SJCRH30 (cell line): ENCODE results near the gene KRTAP5-2. TPM values are rescaled to one million over a fixed set of nuclear protein-coding genes. Genes with fewer than 3 reads are reported as not detected.

Experiments used
- DNase-seq, 2 experiments: peaks; one replicate each; pipeline ENCODE4 v3.0.0-alpha.2; 2015 to 2020
- H3K27ac ChIP-seq: fragments of 250-450 bp; sonication (Bioruptor Pico); 2 replicates; pipeline ENCODE4 v1.5.1; 2020; ENCODE audit warnings: mild to moderate bottlenecking, moderate library complexity
- H3K27me3 ChIP-seq: fragments of 250-450 bp; sonication (Bioruptor Pico); 2 replicates; pipeline ENCODE4 v1.5.1; 2020; ENCODE audit warnings: mild to moderate bottlenecking, moderate library complexity
- H3K36me3 ChIP-seq: fragments of 250-450 bp; sonication (Bioruptor Pico); 2 replicates; pipeline ENCODE4 v1.5.1; 2020; ENCODE audit warnings: mild to moderate bottlenecking, moderate library complexity
- H3K4me1 ChIP-seq: fragments of 250-450 bp; sonication (Bioruptor Pico); 2 replicates; pipeline ENCODE4 v1.5.1; 2020; ENCODE audit warnings: mild to moderate bottlenecking, moderate library complexity
- H3K4me3 ChIP-seq: fragments of 250-450 bp; sonication (Bioruptor Pico); 2 replicates; pipeline ENCODE4 v1.5.1; 2020; ENCODE audit warnings: mild to moderate bottlenecking, moderate library complexity
- H3K9me3 ChIP-seq: fragments of 250-450 bp; sonication (Bioruptor Pico); replicated peaks from 2 replicates; pipeline ENCODE4 v1.5.1; 2020; ENCODE audit warnings: mild to moderate bottlenecking, moderate library complexity
- total RNA-seq: library from RNA; depleted of rRNA; stranded (reverse); fragments of >200 nt; shearing (Covaris generic); gene quantifications from 2 replicates; pipeline ENCODE4 v1.2.3, GENCODE V29; 2014

The KRTAP5-2 gene
- total RNA-seq, 1 experiment from 2014 or later: not detected

- H3K4me1 ChIP-seq: peaks cover 21% of the 10 kb centered on the region
- no peak overlapping the region for H3K4me3 ChIP-seq
- no peak for DNase-seq
- H3K27me3 ChIP-seq: no peaks in the 10 kb centered on the region
- no peaks in the 10 kb centered on the region for H3K9me3 ChIP-seq
- H3K36me3 ChIP-seq: no peaks in the 10 kb centered on the region
- no peak overlapping the region for H3K27ac ChIP-seq
These were observed 36.1 kb downstream of the KRTAP5-2 start for GRCh38 chr11:1561955-1562354.

GRCh38 chr11:1561266-1561665, 36.8 kb downstream of the KRTAP5-2 start:
- no peaks in the 10 kb centered on the region for H3K9me3 ChIP-seq

GRCh38 chr11:1560649-1561251, 37.3 kb downstream of the KRTAP5-2 start:
- Histone ChIP-seq H3K9me3 (no peaks in the 10 kb centered on the region), H3K27ac (no peak overlapping the region), H3K4me1 (peaks cover 21% of the 10 kb centered on the region), H3K36me3 (no peaks in the 10 kb centered on the region), H3K27me3 (no peaks in the 10 kb centered on the region), H3K4me3 (no peak overlapping the region)
- DNase-seq: no peak

More at GRCh38 chr11:1561266-1561665, 36.8 kb downstream of the KRTAP5-2 start:
- H3K4me3 ChIP-seq: no peak overlapping the region
- H3K27ac ChIP-seq: no peak overlapping the region
- DNase-seq: no peak
- no peaks in the 10 kb centered on the region for H3K27me3 ChIP-seq
- H3K4me1 ChIP-seq: peaks cover 21% of the 10 kb centered on the region
- H3K36me3 ChIP-seq: no peaks in the 10 kb centered on the region

- H3K4me1 ChIP-seq: peaks cover 19% of the 10 kb centered on the region
These were observed 38.0 kb downstream of the KRTAP5-2 start for GRCh38 chr11:1560002-1560648.

GRCh38 chr11:1559111-1559951, 38.8 kb downstream of the KRTAP5-2 start:
- DNase-seq: no peak
- H3K4me3 ChIP-seq: no peak overlapping the region
- H3K36me3 ChIP-seq: no peaks in the 10 kb centered on the region
- no peaks in the 10 kb centered on the region for H3K9me3 ChIP-seq
- no peaks in the 10 kb centered on the region for H3K27me3 ChIP-seq
- peaks cover 11% of the 10 kb centered on the region; the same call in 1 of the 2 replicates for H3K4me1 ChIP-seq
- no peak overlapping the region for H3K27ac ChIP-seq

More at GRCh38 chr11:1560002-1560648, 38.0 kb downstream of the KRTAP5-2 start:
- Histone ChIP-seq H3K36me3 (no peaks in the 10 kb centered on the region), H3K27me3 (no peaks in the 10 kb centered on the region), H3K4me3 (no peak overlapping the region), H3K9me3 (no peaks in the 10 kb centered on the region), H3K27ac (no peak overlapping the region)
- no peak for DNase-seq

- no peak overlapping the region for H3K27ac ChIP-seq
- H3K9me3 ChIP-seq: no peaks in the 10 kb centered on the region
- H3K4me1 ChIP-seq: peaks cover 6% of the 10 kb centered on the region; the same call in 1 of the 2 replicates
- DNase-seq: no peak
- H3K27me3 ChIP-seq: no peaks in the 10 kb centered on the region
- H3K4me3 ChIP-seq: no peak overlapping the region
- H3K36me3 ChIP-seq: no peaks in the 10 kb centered on the region
These were observed 39.4 kb downstream of the KRTAP5-2 start for GRCh38 chr11:1558775-1559110.

- DNase-seq: no peak
- Histone ChIP-seq H3K36me3 (no peaks in the 10 kb centered on the region), H3K27ac (no peak overlapping the region), H3K27me3 (no peaks in the 10 kb centered on the region), H3K9me3 (no peaks in the 10 kb centered on the region), H3K4me3 (no peak overlapping the region), H3K4me1 (peaks cover 6% of the 10 kb centered on the region; the same call in 1 of the 2 replicates)
These were observed 40.0 kb downstream of the KRTAP5-2 start for GRCh38 chr11:1557904-1558774.

GRCh38 chr11:1557051-1557884, 40.8 kb downstream of the KRTAP5-2 start:
- H3K27ac ChIP-seq: no peak overlapping the region

GRCh38 chr11:1556278-1556902, 41.7 kb downstream of the KRTAP5-2 start:
- H3K4me3 ChIP-seq: no peak overlapping the region

More at GRCh38 chr11:1557051-1557884, 40.8 kb downstream of the KRTAP5-2 start:
- Histone ChIP-seq H3K36me3 (no peaks in the 10 kb centered on the region), H3K9me3 (no peaks in the 10 kb centered on the region), H3K4me1 (peaks cover 6% of the 10 kb centered on the region; the same call in 1 of the 2 replicates), H3K27me3 (no peaks in the 10 kb centered on the region), H3K4me3 (no peak overlapping the region)
- DNase-seq: no peak

GRCh38 chr11:1555713-1556153, 42.4 kb downstream of the KRTAP5-2 start:
- no peaks in the 10 kb centered on the region for H3K36me3 ChIP-seq
- no peak overlapping the region for H3K4me3 ChIP-seq
- no peak overlapping the region for H3K27ac ChIP-seq
- no peaks in the 10 kb centered on the region for H3K27me3 ChIP-seq
- no peak for DNase-seq
- H3K9me3 ChIP-seq: no peaks in the 10 kb centered on the region
- H3K4me1 ChIP-seq: peaks cover 6% of the 10 kb centered on the region; the same call in 1 of the 2 replicates

More at GRCh38 chr11:1556278-1556902, 41.7 kb downstream of the KRTAP5-2 start:
- H3K9me3 ChIP-seq: no peaks in the 10 kb centered on the region
- peaks cover 6% of the 10 kb centered on the region; the same call in 1 of the 2 replicates for H3K4me1 ChIP-seq
- no peaks in the 10 kb centered on the region for H3K27me3 ChIP-seq
- DNase-seq: no peak
- H3K27ac ChIP-seq: no peak overlapping the region
- H3K36me3 ChIP-seq: no peaks in the 10 kb centered on the region

- Histone ChIP-seq H3K27ac (no peak overlapping the region), H3K9me3 (no peaks in the 10 kb centered on the region), H3K36me3 (no peaks in the 10 kb centered on the region), H3K4me1 (peaks cover 6% of the 10 kb centered on the region; the same call in 1 of the 2 replicates), H3K27me3 (no peaks in the 10 kb centered on the region), H3K4me3 (no peak overlapping the region)
- no peak for DNase-seq
These were observed 42.9 kb downstream of the KRTAP5-2 start for GRCh38 chr11:1554981-1555712.

GRCh38 chr11:1553808-1554594, 44.1 kb downstream of the KRTAP5-2 start:
- DNase-seq: no peak
- Histone ChIP-seq H3K27ac (no peak overlapping the region), H3K27me3 (no peaks in the 10 kb centered on the region)

More at GRCh38 chr11:1553808-1554594, 44.1 kb downstream of the KRTAP5-2 start:
- Histone ChIP-seq H3K36me3 (no peaks in the 10 kb centered on the region), H3K4me1 (peaks cover 3% of the 10 kb centered on the region; the same call in 1 of the 2 replicates), H3K9me3 (no peaks in the 10 kb centered on the region), H3K4me3 (no peak overlapping the region)
